CD4-positive, CD25-positive, alpha-beta regulatory T cell (primary cell): ENCODE data around the gene CNTN4. TPM values are rescaled to one million over a fixed set of nuclear protein-coding genes. Genes with fewer than 3 reads are reported as not detected.
A peak's percentile ranks its signal among the peaks of the same experiment; 100 is the strongest.

ENCODE experiments used
- ATAC-seq, 2 donors: fragments of 150-1000 bp; cut with Tn5 transposase; one replicate each; pipeline ENCODE4 v1.10.0; 2021; ENCODE audit warnings: low read depth in 2 of 2, moderate number of reproducible peaks in 2 of 2, moderate library complexity in 1 of 2
- DNase-seq, 3 donors: peaks; one replicate each; pipeline versions ENCODE4 v3.0.0 to v3.0.0-alpha.2; 2012 to 2022; ENCODE audit warnings: mixed read lengths in 1 of 3
- H3K27ac ChIP-seq: one replicate; pipeline ENCODE4 v1.7.0; 2013; ENCODE audit warnings: mild to moderate bottlenecking, low read length; ENCODE audit not compliant: insufficient read depth, poor library complexity, severe bottlenecking
- H3K27me3 ChIP-seq: one replicate; pipeline ENCODE4 v1.7.0; 2013; ENCODE audit warnings: low read length; ENCODE audit not compliant: control insufficient read depth, insufficient read depth
- H3K36me3 ChIP-seq: one replicate; pipeline ENCODE4 v1.7.0; 2013; ENCODE audit warnings: mild to moderate bottlenecking, low read length, moderate library complexity; ENCODE audit not compliant: control insufficient read depth, insufficient read depth
- H3K4me1 ChIP-seq: 2 replicates; pipeline ENCODE4 v1.7.0; 2013; ENCODE audit warnings: mild to moderate bottlenecking, low read length; ENCODE audit not compliant: insufficient read depth, control insufficient read depth, poor library complexity, severe bottlenecking
- H3K4me3 ChIP-seq: one replicate; pipeline ENCODE4 v1.7.0; 2013; ENCODE audit warnings: low read depth, mild to moderate bottlenecking, low read length, moderate library complexity
- H3K9me3 ChIP-seq, 2 experiments: 1 replicate in 1 of 2; 2 replicates in 1 of 2; pipeline ENCODE4 v1.7.0; 2013; ENCODE audit warnings: low read length in 2 of 2, mild to moderate bottlenecking in 1 of 2, moderate library complexity in 1 of 2; ENCODE audit not compliant: control insufficient read depth in 2 of 2
- H3K27ac Mint-ChIP-seq, 3 donors: one replicate each; pipeline ENCODE4 v1.8.0; 2020 to 2022; ENCODE audit warnings: mild to moderate bottlenecking in 3 of 3, mixed read lengths in 3 of 3, moderate library complexity in 2 of 3
- H3K27me3 Mint-ChIP-seq: one replicate; pipeline ENCODE4 v1.8.0; 2022; ENCODE audit warnings: mild to moderate bottlenecking, mixed read lengths
- H3K36me3 Mint-ChIP-seq: one replicate; pipeline ENCODE4 v1.8.0; 2020; ENCODE audit warnings: mixed read lengths
- H3K4me1 Mint-ChIP-seq, 4 donors: one replicate each; pipeline ENCODE4 v1.8.0; 2020 to 2022; ENCODE audit warnings: mixed read lengths in 4 of 4, mild to moderate bottlenecking in 1 of 4
- H3K4me3 Mint-ChIP-seq, 4 donors: one replicate each; pipeline ENCODE4 v1.8.0; 2020 to 2022; ENCODE audit warnings: mild to moderate bottlenecking in 4 of 4, mixed read lengths in 4 of 4, moderate library complexity in 3 of 4
- H3K9me3 Mint-ChIP-seq, 7 donors: one replicate each; pipeline ENCODE4 v1.8.0; 2020 to 2022; ENCODE audit warnings: mixed read lengths in 7 of 7, mild to moderate bottlenecking in 3 of 7, moderate library complexity in 2 of 7
- polyA plus RNA-seq, 4 donors: library from polyadenylated mRNA; unstranded; fragments of 300-500 nt; fragmentation: Illumina TruSeq; gene quantifications; one replicate each; pipeline ENCODE4 v1.2.3, GENCODE V29; 2021
- total RNA-seq: library from RNA; stranded (reverse); gene quantifications from one replicate; pipeline ENCODE4 v1.2.3, GENCODE V29; 2022

Gene CNTN4
- total and polyA plus RNA-seq, 5 donors from 2014 or later, result not detected

DNA sequence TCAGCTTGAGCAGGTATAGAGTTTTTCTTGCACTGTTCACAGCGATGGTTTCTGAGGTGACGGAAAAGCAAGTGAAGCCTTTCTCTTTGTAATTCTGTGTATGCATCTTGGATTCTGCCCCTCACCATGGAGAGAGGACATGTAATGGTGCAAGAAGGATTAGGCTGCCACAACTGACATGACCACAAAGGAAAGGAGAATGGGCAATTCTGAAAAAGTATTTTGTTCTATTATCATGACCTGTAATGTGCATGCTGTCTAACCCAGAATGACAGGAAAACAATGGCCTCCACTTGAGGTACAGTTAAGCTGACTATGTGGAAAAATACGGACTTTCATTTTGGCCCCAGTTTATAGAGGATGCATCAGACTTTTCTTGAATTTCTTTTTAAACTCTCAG is 784.6 kb downstream of the CNTN4 start:
- no peak for ATAC-seq
- Histone ChIP-seq H3K36me3 (no peaks in the 10 kb centered on the region), H3K27ac (no peak overlapping the region), H3K9me3 (no peaks in the 10 kb centered on the region), H3K27me3 (no peaks in the 10 kb centered on the region), H3K4me1 (no peaks in the 10 kb centered on the region), H3K4me3 (no peak overlapping the region)
- no peak overlapping the region for H3K27ac Mint-ChIP-seq
- no peaks in the 10 kb centered on the region for H3K27me3 Mint-ChIP-seq
- H3K4me3 Mint-ChIP-seq, result no peak overlapping the region
- no peak for DNase-seq
- no peaks in the 10 kb centered on the region for H3K36me3 Mint-ChIP-seq
- H3K9me3 Mint-ChIP-seq, result no peaks in the 10 kb centered on the region
- no peaks in the 10 kb centered on the region for H3K4me1 Mint-ChIP-seq

- no peak for DNase-seq
- H3K9me3 ChIP-seq, result no peaks in the 10 kb centered on the region
- H3K27me3 Mint-ChIP-seq, result no peaks in the 10 kb centered on the region
Observed at GRCh38 chr3:2888592-2888991, 789.9 kb downstream of the CNTN4 start.

GRCh38 chr3:2889736-2890135 is 791.1 kb downstream of the CNTN4 start:
- Histone ChIP-seq H3K27me3 (peaks cover 2% of the 10 kb centered on the region), H3K36me3 (no peaks in the 10 kb centered on the region), H3K4me1 (no peaks in the 10 kb centered on the region), H3K4me3 (no peak overlapping the region), H3K9me3 (no peaks in the 10 kb centered on the region), H3K27ac (no peak overlapping the region)
- Mint-ChIP-seq H3K27ac (no peak overlapping the region), H3K4me1 (no peaks in the 10 kb centered on the region), H3K36me3 (no peaks in the 10 kb centered on the region), H3K9me3 (peaks cover 0 to 6% (median 0%) of the 10 kb centered on the region in 7 donors), H3K4me3 (no peak overlapping the region), H3K27me3 (no peaks in the 10 kb centered on the region)
- ATAC-seq (no peak), DNase-seq (no peak)

More at GRCh38 chr3:2888592-2888991, 789.9 kb downstream of the CNTN4 start:
- Mint-ChIP-seq H3K4me1 (no peaks in the 10 kb centered on the region), H3K9me3 (no peaks in the 10 kb centered on the region), H3K4me3 (no peak overlapping the region), H3K36me3 (no peaks in the 10 kb centered on the region), H3K27ac (no peak overlapping the region)
- ATAC-seq, result no peak
- peaks cover 2% of the 10 kb centered on the region for H3K27me3 ChIP-seq
- no peaks in the 10 kb centered on the region for H3K36me3 ChIP-seq
- no peak overlapping the region for H3K4me3 ChIP-seq
- no peaks in the 10 kb centered on the region for H3K4me1 ChIP-seq
- H3K27ac ChIP-seq, result no peak overlapping the region

GRCh38 chr3:2896308-2896939 is 797.8 kb downstream of the CNTN4 start:
- H3K4me3 Mint-ChIP-seq, result no peak overlapping the region
- no peaks in the 10 kb centered on the region for H3K4me1 Mint-ChIP-seq
- H3K27me3 Mint-ChIP-seq, result no peaks in the 10 kb centered on the region
- H3K27ac Mint-ChIP-seq, result no peak overlapping the region
- Histone ChIP-seq H3K4me1 (no peaks in the 10 kb centered on the region), H3K36me3 (no peaks in the 10 kb centered on the region), H3K9me3 (no peaks in the 10 kb centered on the region), H3K27ac (no peak overlapping the region), H3K27me3 (no peaks in the 10 kb centered on the region), H3K4me3 (no peak overlapping the region)
- ATAC-seq (no peak), DNase-seq (no peak)
- no peaks in the 10 kb centered on the region for H3K36me3 Mint-ChIP-seq
- H3K9me3 Mint-ChIP-seq, result peaks cover 0 to 12% (median 0%) of the 10 kb centered on the region in 7 donors

DNA sequence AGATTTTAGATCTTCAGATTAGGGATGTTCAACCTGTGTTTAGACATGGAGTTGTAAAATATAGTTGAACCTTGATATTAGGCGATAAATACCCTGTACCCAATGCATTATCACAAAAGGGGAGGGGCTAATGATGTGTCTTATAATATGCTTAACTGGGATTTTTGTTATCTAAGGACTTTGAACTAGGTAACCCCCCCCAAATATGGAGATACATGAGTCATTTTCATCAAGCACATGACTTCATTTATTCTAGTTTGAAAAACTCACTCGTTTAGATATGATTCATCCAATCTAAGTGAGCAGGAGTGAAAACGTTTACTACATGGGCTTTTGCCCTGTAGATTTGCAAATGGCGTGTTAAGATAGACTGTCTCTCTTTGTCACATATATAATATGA is 799.2 kb downstream of the CNTN4 start:
- Mint-ChIP-seq H3K27me3 (no peaks in the 10 kb centered on the region), H3K4me1 (no peaks in the 10 kb centered on the region), H3K36me3 (no peaks in the 10 kb centered on the region), H3K9me3 (peaks cover 0 to 12% (median 0%) of the 10 kb centered on the region in 7 donors), H3K4me3 (no peak overlapping the region), H3K27ac (no peak overlapping the region)
- ATAC-seq, result no peak
- Histone ChIP-seq H3K27me3 (no peaks in the 10 kb centered on the region), H3K27ac (no peak overlapping the region), H3K4me1 (no peaks in the 10 kb centered on the region), H3K36me3 (no peaks in the 10 kb centered on the region), H3K4me3 (no peak overlapping the region), H3K9me3 (no peaks in the 10 kb centered on the region)
- no peak for DNase-seq

- peaks cover 0 to 12% (median 0%) of the 10 kb centered on the region in 7 donors for H3K9me3 Mint-ChIP-seq
- no peaks in the 10 kb centered on the region for H3K36me3 ChIP-seq
- H3K4me1 Mint-ChIP-seq, result no peaks in the 10 kb centered on the region
- H3K9me3 ChIP-seq, result no peaks in the 10 kb centered on the region
- H3K27me3 Mint-ChIP-seq, result no peaks in the 10 kb centered on the region
- peak overlapping the region in 1 of 4 donors; percentile 3 for H3K4me3 Mint-ChIP-seq
- DNase-seq (no peak), ATAC-seq (no peak)
- H3K27ac Mint-ChIP-seq, result no peak overlapping the region
- H3K4me1 ChIP-seq, result no peaks in the 10 kb centered on the region
- H3K27me3 ChIP-seq, result no peaks in the 10 kb centered on the region
- H3K4me3 ChIP-seq, result no peak overlapping the region
- no peaks in the 10 kb centered on the region for H3K36me3 Mint-ChIP-seq
- no peak overlapping the region for H3K27ac ChIP-seq
Observed at GRCh38 chr3:2898591-2899353, 800.1 kb downstream of the CNTN4 start.

- no peaks in the 10 kb centered on the region for H3K27me3 ChIP-seq
- no peaks in the 10 kb centered on the region for H3K36me3 ChIP-seq
- H3K9me3 Mint-ChIP-seq, result peaks cover 0 to 9% (median 1%) of the 10 kb centered on the region in 7 donors
- peaks cover 4% of the 10 kb centered on the region for H3K27me3 Mint-ChIP-seq
- H3K27ac Mint-ChIP-seq, result no peak overlapping the region
- H3K4me3 Mint-ChIP-seq, result no peak overlapping the region
- no peaks in the 10 kb centered on the region for H3K36me3 Mint-ChIP-seq
- no peak overlapping the region for H3K4me3 ChIP-seq
- H3K4me1 ChIP-seq, result no peaks in the 10 kb centered on the region
- H3K4me1 Mint-ChIP-seq, result no peaks in the 10 kb centered on the region
- DNase-seq (no peak), ATAC-seq (no peak)
- no peaks in the 10 kb centered on the region for H3K9me3 ChIP-seq
- no peak overlapping the region for H3K27ac ChIP-seq
Observed at GRCh38 chr3:2904054-2904453, 805.4 kb downstream of the CNTN4 start.
